ENCODE measurements around the gene SHROOM3.

GRCh38 chr4:76655566-76656479 lies 220.8 kb downstream of the SHROOM3 start:
- TF ChIP-seq POLR2A (IDR thresholded peaks at IDR 0.05; ENCODE audit: low read length) (no peak), GATA1 (IDR thresholded peaks at IDR 0.05; ENCODE audit: low read depth, low read length) (no peak)

All from erythroblast (primary cell).